ENCODE results near the gene BLM.
"Not testable (repeated sequence)": the region's sequence is repeated elsewhere in the genome, so short reads cannot be mapped to it uniquely, and the experiment has no call there.

Gene BLM

DNA sequence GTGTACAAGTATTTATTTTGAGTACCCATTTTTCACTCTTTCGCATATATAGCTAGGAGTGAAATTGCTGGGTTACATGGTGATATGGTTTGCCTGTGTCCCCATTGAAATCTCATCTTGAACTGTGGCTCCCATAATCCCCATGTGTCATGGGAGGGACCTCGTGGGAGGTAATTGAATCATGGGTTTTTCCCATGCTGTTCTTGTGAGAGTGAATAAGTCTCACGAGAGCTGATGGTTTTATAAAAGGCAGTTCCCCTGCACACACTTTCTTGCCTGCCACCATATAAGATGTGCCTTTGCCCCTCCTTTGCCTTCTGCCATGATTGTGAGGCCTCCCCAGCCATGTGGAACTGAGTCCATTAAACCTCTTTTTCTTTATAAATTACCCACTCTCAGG, 23.4 kb downstream of the BLM start:
- not testable (repeated sequence) for DNase-seq (ENCODE audit: low read depth in 2 of 2)

GRCh38 chr15:90742087-90742486, 24.9 kb downstream of the BLM start:
- no peak for DNase-seq (ENCODE audit: low read depth in 2 of 2)

DNA sequence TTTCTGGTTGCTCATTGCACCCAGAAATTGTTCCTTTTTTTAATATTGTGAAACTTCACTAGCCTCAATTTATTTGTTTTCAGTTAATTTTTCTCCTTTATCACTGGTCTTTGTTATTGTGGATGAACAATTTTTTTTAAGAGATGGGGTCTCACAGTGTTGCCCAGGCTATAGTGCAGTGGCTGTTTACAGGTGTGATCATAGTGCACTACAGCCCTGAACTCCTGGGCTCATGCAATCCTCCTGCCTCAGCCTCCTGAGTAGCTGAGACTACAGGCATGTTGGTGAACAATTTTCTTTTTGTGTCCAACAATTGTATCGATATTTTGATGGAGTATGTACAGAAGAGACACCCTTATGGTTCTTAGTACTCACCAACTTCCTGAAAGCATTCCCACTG, 26.3 kb downstream of the BLM start:
- DNase-seq (ENCODE audit: low read depth in 2 of 2): no peak

DNA sequence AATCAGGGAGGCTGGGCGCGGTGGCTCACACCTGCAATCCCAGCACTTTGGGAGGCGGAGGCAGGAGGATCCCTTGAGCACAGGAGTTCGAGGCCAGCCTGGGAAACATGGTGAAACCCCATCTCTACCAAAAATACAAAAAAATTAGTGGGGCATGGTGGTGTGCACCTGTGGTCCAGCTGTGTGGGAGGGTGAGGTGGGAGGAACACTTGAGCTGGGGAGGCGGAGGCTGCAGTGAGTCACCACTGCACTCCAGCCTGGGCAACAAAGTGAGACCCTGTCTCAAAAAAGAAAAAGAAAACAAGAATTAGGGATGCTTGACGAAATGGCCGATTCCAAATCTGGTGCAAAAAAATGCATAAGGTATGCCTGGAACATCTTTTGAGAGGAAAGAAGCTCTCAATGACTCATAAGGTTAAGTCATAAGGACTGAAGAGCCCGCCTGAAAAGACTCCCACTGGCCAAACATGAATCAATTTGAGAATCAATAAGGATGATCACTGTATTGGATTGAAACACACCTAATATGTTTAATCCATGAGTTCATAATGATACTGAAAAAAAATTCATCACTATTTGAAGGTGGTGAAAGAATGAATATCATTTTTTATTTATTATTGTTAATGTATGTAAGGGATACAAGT, 27.7 kb downstream of the BLM start:
- DNase-seq (ENCODE audit: low read depth in 2 of 2): no peak

- no peak for DNase-seq (ENCODE audit: low read depth in 2 of 2)
Measured at GRCh38 chr15:90749754-90750153, 32.6 kb downstream of the BLM start.

- DNase-seq (ENCODE audit: low read depth in 2 of 2): no peak
Measured at GRCh38 chr15:90750186-90750585, 33.0 kb downstream of the BLM start.

DNA sequence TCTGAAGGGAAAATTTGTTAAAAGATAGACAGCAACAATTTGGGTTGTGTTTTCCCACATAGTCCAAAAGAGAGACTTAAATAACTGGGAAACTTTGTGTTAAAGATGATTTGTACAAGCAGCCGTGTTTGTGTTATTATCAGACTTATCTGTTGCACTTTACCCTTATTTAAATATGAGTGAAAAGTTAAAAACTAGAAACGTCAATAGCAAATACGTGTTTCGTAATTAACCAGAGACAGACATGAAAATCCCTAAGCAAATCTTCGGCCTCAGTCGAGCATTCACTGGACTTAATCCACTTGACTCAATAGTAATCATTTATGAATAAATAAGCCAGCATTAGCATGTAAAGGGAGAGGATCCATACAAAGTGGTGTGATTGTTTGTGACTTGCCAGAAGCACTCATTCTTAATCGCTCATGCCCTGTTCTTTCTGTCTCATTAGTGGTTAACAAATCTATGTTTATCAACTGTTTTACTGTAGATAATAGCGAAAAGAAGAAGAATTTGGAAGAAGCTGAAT, 34.2 kb downstream of the BLM start:
- DNase-seq (ENCODE audit: low read depth in 2 of 2): no peak

GRCh38 chr15:90756916-90757315, 39.8 kb downstream of the BLM start:
- DNase-seq (ENCODE audit: low read depth in 2 of 2): no peak

- DNase-seq (ENCODE audit: low read depth in 2 of 2): no peak
Measured at GRCh38 chr15:90757461-90757860, 40.3 kb downstream of the BLM start.

DNA sequence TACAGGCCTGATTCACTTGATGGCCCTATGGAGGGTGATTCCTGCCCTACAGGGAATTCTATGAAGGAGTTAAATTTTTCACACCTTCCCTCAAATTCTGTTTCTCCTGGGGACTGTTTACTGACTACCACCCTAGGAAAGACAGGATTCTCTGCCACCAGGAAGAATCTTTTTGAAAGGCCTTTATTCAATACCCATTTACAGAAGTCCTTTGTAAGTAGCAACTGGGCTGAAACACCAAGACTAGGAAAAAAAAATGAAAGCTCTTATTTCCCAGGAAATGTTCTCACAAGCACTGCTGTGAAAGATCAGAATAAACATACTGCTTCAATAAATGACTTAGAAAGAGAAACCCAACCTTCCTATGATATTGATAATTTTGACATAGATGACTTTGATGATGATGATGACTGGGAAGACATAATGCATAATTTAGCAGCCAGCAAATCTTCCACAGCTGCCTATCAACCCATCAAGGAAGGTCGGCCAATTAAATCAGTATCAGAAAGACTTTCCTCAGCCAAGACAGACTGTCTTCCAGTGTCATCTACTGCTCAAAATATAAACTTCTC, 43.6 kb downstream of the BLM start:
- DNase-seq (ENCODE audit: low read depth in 2 of 2): no peak

DNA sequence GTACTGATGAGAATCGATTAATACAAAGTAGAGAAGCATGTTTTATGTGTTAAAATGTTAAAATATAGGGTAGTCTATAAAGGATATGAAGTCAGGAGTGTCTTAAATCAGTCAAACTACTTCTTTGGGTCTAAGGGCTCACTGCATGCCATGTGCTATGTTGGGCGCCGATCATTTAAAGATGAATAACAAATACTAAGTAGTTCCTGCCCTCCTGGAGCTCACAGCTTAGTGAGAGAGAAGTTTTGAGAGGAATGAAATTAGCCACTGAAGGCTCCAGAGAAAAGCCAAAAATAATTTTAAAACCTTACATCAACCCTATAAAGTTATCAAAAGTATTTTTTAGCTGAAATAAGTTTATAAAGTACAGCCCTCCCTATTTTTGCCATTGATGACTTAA, 44.5 kb downstream of the BLM start:
- no peak for DNase-seq (ENCODE audit: low read depth in 2 of 2)

DNA sequence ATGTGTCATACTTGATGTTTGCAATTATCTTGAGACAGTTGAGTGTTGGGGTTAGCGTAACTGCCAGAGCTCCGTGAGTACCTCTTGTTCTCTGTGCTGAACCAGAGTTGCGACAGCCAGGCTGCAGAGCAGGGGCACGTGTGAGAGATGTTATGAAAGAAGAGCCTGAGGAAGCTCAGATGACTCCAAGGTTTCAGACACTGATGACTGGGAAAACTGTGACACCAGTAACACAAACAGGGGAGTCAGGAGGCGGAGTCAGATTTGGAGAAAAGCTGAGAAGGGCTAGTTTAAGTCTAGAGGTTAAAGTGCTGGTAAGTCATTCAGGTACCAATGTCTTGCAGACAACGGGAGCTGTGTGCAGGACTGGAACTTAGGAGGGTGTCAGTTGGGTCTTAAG, 45.0 kb downstream of the BLM start:
- no peak for DNase-seq (ENCODE audit: low read depth in 2 of 2)

DNA sequence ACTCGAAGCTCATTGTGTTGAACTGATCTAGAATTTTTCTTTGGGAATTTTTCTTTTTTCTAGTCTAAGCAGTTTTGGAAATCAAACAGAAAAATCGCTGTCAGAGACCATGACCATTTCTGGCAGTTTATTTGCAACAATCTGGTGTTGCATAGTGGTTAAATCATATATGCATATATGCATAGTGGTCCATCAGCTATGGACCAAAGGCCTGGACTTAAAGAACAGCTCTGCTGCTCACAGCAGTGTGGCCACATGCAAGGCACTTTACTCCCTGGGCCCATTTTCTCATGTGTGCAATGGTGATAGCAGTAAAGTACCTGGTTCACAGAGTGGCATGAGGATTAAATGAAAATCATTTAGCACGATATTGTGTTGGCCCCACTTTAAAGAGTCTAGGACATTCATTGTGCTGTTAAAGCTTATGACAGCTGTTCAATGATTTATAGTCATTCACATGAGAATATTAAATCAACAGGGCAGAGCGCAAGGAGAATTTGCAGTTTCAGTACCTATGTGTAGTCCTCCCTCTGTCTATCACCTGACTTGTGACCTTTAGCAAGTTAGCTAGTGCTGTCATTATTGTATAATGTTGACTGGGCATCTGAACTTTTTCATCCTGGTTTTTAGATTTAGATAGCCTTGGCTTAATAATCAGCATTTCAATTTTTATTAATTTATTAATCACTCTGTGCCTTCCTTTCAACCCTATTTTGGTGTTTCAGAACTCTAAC, 46.4 kb downstream of the BLM start:
- no peak for DNase-seq (ENCODE audit: low read depth in 2 of 2)

- DNase-seq (ENCODE audit: low read depth in 2 of 2): no peak
Measured at GRCh38 chr15:90765531-90765930, 48.4 kb downstream of the BLM start.

GRCh38 chr15:90765966-90766365, 48.8 kb downstream of the BLM start:
- DNase-seq (ENCODE audit: low read depth in 2 of 2): no peak

GRCh38 chr15:90769375-90769774, 52.2 kb downstream of the BLM start:
- DNase-seq (ENCODE audit: low read depth in 2 of 2): no peak

GRCh38 chr15:90773485-90773884, 56.3 kb downstream of the BLM start:
- no peak for DNase-seq (ENCODE audit: low read depth in 2 of 2)

GRCh38 chr15:90774731-90775514, 57.8 kb downstream of the BLM start:
- DNase-seq (ENCODE audit: low read depth in 2 of 2): no peak

GRCh38 chr15:90780916-90781315, 63.8 kb downstream of the BLM start:
- DNase-seq (ENCODE audit: low read depth in 2 of 2): no peak

GRCh38 chr15:90782442-90782841, 65.3 kb downstream of the BLM start:
- DNase-seq (ENCODE audit: low read depth in 2 of 2): no peak

- no peak for DNase-seq (ENCODE audit: low read depth in 2 of 2)
Measured at GRCh38 chr15:90787881-90788280, 70.7 kb downstream of the BLM start.

GRCh38 chr15:90789462-90789861, 72.3 kb downstream of the BLM start:
- no peak for DNase-seq (ENCODE audit: low read depth in 2 of 2)
